Hindlimb muscle (tissue), 1 donor: ENCODE data around the gene PIP4P1. TPM values are rescaled to one million over a fixed set of nuclear protein-coding genes. Genes with fewer than 3 reads are reported as not detected.
"Not testable (repeated sequence)": the region's sequence is repeated elsewhere in the genome, so short reads cannot be mapped to it uniquely, and the experiment has no call there.

Experiments used
- DNase-seq: peaks from one replicate; pipeline ENCODE4 v3.0.0-alpha.2; 2013
- polyA plus RNA-seq: library from polyadenylated mRNA; unstranded; fragments of 120-200 nt; gene quantifications from one replicate; pipeline ENCODE4 v1.2.1, GENCODE V29; 2013; ENCODE audit not compliant: insufficient read length

PIP4P1 gene
- 18.6 TPM for polyA plus RNA-seq

DNA sequence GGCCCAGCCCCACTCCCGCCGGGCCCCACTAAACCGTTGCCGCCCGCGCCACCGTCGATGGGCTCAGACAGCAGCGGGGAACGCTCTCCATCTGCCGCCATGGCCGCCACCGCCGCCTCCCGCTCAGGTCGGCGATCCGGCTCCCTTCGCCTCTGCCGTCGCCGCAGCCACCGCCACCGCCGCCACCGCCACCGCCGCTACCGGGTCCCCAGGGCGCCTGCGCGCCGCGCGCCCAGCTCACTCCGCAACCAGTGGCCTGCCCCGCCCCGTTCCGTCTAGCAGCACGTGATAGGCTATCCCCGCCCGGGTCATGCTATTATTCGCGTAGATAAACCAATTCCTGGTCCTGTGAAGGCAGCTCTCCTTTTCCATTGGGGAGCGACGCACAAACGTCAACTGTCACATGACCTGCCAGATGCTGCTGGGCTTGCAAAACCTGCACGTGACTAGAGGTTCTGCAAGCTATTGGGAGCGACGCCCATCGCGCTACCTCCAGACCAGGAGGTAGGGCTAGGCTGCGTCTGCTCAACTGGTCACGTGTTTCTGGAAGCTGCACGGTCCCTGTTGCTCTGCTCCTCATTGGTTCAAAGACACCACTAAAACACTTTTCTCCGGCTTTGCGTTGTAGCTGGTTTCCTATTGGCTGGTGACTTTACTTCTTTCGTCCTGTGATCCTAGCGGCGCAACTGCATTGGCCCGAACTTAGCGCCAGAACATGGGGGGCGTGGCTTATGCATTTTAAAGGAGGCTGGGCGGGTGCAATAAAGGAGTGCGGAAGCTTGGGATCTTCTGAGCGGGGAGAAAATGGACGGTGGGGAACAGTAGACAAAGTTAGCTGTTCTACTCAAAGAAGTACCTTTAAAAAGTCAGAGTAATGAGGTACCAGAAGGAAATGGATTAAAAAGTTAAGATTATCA is at the start of gene PIP4P1:
Gene PIP4P1, minus strand, starts transcription at position 210 of the 917 bp plus-strand sequence. Its CDS starts 109 bp downstream, at position 101.
- DNase-seq = peak; percentile 99

DNA sequence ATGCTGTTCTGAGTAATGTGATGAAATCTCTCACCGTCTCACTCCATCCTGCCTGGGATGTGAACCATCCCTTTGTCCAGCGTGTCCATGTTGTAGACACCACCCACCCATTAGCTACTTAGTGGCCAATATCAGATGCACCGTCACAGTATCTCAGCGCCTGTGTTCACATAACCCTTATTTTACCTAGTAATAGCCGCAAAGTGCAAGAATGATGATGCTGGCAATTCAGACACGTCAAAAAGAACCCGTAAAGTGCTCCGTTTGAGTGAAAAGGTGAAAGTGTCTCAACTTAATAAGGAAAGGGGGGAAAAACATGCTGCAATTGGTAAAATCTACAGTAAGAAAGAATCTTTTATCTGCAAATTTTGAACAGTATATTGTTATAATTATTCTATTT is 47.1 kb upstream of the PIP4P1 start:
- DNase-seq = no peak

DNA sequence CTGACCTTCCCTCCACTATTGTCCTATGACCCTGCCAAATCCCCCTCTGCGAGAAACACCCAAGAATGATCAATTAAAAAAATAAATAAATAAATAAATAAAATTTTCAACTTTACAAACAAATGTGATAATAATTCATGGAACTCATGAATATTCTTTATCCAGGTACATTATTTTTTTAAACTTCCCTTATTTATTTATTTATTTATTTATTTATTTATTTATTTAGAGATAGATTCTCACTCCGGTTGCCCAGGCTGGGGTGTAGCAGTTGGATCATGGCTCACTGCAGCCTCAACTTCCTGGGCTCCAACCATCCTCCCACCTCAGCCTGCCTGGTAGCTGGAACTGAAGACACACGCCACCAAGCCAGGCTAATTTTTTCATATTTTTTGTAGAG is 46.3 kb upstream of the PIP4P1 start:
- DNase-seq = not testable (repeated sequence)

DNA sequence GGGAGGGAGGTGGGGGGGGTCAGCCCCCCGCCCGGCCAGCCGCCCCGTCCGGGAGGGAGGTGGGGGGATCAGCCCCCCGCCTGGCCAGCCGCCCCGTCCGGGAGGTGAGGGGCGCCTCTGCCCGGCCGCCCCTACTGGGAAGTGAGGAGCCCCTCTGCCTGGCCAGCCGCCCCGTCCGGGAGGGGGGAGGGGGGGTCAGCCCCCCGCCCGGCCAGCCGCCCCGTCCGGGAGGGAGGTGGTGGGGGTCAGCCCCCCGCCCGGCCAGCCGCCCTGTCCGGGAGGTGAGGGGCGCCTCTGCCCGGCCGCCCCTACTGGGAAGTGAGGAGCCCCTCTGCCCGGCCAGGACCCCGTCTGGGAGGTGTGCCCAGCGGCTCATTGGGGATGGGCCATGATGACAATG is 45.5 kb upstream of the PIP4P1 start:
- not testable (repeated sequence) for DNase-seq

DNA sequence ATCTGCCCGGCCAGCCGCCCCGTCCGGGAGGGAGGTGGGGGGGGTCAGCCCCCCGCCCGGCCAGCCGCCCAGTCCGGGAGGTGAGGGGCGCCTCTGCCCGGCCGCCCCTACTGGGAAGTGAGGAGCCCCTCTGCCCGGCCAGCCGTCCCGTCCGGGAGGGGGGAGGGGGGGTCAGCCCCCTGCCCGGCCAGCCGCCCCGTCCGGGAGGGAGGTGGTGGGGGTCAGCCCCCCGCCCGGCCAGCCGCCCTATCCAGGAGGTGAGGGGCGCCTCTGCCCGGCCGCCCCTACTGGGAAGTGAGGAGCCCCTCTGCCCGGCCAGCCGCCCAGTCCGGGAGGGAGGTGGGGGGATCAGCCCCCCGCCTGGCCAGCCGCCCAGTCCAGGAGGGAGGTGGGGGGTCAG is 45.0 kb upstream of the PIP4P1 start:
- DNase-seq = not testable (repeated sequence)

DNA sequence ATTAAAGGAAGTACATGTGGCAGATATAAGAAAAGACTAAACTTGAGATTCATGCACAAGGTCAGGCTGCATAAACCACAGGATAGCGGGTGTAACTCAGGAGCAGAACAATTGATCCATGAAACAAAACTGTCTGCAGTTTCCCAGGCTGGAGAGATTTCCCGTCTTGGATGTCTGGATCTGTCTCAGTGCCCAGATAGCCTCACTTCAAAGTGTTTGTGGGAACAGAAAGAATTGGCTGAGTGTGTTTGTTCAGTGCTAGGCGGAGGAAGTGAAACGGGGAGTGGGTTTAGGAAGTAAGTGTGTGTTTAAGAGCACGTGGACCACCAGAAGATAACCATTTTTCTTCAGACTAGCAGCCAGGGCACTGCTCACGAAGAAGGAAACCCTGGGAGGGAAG is 42.7 kb upstream of the PIP4P1 start:
- DNase-seq = no peak

DNA sequence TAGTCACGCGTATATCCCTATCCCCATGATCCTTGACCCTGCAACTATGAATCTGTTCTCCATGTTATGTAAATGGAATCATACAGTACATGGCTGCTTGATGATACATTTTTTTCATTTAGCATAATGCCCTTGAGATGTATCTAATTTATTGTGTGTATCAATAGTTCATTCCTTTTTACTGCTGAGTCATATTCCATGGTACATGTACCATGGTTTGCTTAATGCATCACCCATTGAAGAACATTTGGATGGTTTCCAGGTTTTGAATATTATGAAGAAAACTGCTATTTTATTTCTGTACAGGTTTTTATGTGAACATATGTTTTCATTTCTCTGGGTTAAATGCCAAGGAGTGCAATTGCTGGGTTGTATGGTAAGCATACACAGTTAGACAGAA is 40.1 kb upstream of the PIP4P1 start:
- no peak for DNase-seq

DNA sequence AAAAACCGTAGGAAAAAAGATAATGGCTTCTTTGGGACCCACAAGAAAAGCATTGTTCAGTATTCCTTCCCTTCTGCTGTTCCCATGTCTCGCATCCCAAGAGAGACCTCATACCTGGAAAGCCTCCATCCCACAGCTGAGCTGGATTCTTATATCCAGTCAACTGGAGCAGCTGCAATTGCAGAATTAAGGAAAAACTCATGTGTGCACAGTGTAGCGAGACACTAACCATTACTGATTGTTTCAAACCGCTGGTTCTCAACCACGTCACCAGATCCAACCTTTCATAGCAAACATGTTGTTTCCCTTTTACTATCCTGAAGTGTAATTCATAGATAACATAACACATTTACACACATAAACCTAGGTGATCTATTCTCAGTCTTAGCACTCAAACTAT is 38.6 kb upstream of the PIP4P1 start:
- no peak for DNase-seq

DNA sequence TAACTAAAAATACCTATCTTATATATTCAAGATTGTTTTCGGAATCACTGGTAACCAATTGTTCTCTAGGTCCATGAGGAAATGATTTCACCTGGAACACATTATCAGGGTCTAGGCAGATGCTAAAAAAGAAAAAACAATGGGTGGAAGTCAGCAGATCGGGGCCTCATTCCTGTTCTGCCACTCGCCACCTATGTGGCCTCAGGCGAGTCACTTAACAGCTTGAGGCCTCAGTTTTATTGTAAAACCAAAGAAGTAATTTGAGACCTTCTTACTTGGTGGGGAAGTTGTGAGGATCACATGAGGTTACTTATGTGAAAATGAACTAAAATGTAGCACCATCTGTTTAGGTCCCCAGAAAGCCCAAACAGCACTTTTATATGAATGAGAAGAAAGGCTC is 37.9 kb upstream of the PIP4P1 start:
- DNase-seq = no peak

DNA sequence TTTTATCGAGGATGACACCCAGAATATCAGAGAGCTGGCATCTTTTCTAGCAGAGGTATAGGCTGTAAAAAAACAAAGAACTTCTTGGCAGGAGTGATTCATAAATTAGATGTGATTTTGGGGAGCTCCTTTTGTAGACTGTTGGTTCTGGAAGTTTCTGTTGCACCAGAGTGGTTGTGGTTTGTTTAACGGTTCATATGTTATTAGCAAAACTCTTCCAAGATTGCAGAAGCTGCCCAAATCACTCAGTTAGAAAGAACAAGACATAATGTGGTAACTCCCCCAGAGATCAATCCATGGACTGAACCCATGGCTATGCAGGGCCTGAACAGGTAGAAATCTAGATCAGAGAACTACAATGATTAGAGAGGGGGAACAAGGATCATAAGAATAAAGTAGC is 37.4 kb upstream of the PIP4P1 start:
- no peak for DNase-seq

DNA sequence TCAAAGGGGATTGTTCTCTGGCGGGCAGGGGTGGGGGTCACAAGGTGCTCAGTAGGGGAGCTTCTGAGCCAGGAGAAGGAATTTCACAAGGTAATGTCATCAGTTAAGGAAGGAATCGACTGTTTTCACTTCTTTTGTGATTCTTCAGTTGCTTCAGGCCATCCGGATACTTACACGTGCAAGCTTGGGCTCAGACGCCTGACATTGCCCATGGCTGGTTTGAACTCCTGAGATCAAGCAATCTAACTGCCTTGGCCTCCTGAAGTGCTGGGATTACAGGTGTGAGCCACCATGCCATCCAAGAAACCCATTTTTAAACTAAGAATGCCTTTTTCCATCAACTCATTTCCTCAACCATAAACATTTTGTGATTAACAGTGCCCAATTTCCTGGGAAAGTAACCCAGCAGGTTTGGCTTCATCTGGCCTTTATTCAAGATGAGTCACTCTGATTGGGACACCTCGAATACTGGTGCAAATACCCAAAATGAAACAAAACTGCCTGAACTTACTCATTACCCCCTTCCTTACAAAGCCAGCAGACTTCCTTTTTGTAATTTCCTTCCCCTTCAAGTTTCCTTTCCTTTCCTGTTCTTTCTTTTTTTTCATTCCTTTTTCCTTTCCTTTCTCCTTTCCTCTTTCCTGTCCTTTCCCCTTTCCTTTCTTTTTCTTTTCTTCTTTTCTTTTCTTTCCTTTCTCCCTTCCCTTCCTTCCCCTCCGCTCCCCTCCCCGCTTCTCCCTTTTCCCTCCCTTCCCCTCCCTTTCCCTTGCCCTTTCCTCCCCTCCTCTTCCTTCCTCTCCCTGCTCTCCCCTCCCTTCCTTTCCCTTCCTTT is 33.9 kb upstream of the PIP4P1 start:
- DNase-seq = no peak

DNA sequence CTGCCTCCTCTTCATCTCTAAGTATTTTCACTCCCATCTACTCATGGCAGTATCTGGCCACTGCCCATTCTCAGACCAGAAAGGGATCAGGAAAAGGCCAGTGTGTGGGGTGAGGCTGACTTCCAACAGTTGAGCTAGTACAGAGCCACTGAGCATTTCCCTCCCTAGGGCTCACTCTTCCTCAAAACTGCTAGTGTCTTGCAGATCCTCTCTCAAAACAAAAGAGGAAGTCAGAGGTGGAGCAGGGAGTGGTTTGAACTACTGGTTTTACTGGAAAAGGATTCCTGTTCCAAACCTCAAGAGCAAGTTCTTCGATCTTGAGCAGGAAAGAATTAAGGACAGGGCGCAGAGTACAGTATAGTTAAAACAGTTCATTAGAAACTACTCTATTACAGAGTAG is 32.4 kb upstream of the PIP4P1 start:
- DNase-seq = no peak

DNA sequence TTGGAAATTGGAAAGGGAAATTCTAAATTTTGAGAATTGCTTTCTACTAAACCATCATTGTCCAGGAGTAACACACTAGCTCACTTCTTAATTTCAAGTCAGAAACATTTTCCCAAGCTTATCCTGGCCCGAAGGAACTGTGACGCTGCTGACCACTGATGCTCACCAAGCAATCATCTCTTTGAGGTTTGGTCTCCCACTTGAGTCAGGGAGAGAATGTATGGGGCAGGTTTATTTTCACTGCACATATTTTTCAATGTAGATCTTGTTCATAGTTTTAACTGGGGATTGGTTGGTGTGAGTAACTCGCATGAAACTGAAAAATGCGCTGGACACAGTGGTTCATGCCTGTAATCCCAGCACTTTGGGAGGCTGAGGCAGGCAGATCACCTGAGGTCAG is 31.3 kb upstream of the PIP4P1 start:
- no peak for DNase-seq

DNA sequence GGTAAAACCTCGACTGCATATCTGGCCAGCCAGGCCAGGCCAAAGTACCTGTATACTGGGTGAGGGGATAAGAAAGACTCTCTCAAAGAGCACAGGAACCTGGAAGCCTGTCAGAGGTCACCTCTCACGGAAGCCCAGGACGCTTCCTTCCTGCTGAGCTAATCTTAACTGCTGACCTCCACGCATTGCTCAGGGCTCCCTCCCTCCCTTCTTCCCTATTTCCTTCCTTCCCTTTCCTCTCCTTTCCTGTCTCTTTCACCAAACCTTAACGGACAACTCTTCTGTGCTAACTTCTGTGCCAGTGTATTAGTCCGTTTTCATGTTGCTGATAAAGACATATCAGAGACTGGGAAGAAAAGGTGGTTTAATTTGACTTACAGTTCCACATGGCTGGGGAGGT is 29.3 kb upstream of the PIP4P1 start:
- DNase-seq = no peak

DNA sequence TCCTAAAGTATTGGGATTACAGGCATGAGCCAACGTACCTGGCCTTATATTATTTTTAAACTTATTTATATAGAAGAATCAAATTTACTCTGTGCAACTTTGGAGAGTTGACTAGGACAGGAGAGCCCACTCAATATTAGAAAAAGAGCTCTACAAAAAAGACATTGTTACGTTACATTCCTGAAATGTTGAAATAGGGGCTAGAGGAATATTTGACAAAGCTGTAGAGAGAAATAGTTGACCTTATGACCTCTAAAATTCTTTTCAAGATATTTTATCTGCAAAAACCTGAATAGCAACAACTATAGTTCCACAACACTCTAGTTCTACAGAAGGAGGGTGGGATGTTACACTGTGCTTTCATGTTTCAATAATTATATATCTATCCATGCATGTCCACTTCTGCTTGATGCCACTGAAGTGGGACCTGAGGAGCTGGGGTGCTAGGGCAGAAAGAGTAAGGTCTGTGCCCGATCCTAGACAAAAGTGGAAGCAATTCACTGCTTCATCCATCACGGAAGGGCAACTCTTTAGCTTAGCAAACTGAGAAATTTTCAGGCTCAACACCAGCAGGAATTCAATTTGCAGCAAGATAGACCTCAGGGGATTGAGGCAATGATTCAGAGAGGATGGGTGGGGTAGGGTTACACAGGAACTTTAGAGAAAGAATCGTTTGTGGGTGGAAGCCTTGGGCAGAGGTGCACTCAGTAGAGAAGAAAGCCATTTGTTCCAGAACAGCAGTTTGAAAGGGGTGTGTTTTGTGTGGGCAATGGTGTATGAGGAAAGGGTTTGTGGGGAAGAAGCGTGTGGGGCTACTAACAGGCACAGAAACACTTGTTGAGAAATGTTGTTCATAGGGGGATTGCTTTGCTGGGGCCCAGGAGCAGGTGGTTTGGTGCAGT is 28.1 kb upstream of the PIP4P1 start:
- no peak for DNase-seq

DNA sequence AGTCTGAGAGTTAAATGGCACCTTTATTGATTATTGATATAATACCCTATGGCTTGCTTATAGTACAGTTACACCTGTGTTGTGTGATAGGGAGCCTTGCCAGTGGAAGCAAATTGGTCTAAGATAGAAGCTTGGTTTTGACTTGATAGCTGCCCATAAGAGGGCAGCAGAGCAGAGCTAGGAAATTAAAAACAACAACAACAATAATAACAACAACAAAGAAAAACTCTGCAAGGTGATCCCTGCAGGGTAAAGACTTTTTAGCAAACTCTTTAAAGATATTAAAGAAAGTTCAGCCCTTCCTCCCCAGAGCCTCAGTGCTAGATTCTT is 26.1 kb upstream of the PIP4P1 start:
- no peak for DNase-seq

DNA sequence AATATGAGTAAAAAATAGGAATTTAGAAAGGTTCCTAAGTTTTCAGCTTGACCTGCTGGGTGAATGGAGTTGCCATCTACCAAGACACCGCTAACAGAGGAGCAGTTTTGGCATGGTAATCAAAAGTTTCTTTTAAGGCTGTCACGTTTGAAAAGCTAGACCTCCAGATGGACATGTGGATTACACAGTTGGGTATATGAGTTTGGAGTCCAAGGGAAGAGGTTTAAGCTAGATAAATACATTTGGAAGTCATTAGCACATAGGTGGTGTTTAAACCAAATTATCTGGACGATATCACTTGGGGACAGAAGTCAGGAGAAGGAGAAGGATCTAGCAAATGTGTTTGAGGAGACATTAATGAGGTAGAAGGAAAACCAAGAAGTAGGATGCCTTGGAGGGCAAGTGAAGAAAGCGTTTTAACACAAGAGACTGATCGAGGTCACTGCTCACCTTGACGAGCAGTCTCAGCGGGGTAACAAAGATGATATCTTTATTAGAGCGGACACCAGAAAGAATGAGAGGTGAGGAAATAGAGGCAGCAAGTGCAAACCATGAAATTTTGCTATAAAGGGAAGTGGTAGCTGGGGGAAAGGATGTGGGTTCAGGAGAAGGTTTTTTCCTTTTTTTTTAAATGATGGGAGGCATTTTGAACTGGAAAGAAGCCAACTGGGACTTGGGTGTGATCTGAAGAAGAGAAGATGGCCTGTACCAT is 25.6 kb upstream of the PIP4P1 start:
- no peak for DNase-seq

DNA sequence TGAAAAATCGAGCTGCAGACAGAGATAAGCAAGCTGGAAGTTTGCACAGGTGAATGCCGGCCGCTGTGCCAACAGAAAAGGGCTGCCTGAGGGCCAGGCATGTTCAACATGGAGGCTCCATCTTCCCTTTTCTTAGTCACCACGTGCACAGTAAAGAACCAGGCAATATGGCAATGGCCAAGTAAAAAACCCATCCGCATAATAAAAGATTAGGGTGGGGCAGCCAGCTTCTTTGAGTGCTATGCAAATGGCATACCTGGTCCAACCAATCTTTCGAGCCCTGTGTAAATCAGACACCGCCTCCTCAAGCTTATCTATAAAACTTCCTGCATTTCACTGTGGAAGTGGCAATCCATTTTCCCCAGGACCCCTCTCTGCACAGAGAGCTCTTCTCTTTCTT is 24.7 kb upstream of the PIP4P1 start:
- DNase-seq = no peak

DNA sequence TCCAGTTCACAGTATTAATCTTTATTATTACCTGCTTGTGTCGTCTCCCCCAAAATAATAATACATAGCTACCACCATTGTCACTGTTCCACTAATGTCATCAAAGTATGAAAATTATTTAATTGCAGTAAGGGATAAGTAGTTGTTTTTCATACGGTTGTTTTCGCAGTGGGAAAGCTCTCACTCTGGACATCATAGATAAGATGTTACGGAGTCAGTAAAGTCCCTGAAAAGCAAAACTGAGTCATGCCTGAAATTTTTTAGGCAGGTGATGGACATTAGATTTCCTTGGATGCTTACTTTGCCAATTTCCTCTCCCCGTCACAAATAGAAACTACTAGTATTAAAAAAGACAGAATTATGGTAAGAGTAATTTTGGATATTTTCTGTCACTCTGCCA is 21.1 kb upstream of the PIP4P1 start:
- no peak for DNase-seq

DNA sequence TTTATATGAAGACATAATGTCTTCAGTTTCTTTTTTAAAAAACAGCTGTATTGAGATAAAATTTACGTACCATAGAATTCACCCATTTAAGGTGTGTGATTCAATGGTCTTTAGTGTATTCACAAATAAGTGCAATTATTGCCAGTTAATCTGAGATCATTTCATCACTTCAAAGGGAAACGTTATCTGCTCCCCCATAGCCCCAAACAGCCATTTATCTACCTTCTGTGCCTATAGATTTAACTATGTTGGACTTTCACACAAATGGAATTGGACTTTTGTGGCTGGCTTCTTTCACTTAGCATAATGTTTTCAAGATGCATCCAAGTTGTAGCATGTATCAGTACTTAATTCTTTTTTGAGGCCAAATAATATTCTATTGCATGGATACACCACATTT is 17.7 kb upstream of the PIP4P1 start:
- no peak for DNase-seq

DNA sequence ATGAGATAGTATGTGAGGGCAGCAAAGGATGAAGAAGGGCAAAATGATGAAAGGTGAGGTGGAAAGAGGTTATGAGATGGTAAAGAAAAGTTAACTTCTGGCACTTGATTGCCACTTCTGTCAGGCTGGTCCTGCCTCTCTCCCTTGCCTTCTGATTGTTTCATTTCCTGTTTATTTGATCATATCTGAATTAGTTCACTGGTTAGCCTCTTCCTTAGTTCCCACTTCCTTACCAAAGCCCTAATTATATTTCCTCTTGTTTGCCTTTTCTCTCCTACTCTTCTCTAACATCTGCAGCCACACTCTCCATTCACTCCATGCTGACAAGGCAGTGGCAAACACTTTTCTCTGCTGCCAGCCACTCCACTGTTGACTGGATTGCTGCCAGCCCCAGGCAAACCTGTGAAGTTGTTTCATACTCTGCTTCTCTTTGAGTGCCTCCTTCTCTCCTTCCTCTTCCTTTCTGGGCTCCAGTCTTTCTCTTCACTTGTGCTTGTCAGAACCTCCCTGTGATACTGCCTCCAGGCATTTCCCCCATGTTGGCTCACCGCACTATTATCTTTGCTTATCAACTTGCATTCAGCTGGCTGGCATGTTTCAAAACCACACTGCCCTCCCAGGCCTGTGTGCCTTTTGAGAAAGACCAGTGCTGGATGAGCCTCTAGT is 16.1 kb upstream of the PIP4P1 start:
- no peak for DNase-seq

DNA sequence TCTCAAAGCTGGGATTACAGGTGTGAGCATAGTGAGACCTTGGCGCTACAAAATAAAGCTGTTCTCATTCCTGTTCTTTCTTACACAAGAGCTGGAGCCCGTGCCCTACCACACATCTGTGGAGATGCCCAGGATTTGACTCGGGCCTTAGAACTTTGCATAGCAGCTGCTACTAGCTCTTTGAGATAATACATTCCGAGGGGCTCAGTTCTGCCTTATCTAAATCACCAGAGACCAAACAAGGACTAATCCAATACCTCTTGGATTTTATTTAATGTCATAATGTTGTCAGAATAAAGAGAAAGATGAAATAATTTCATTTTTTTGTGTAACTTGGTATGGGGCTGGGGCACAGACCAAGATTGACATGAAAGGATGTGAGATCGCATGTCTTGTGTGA is 15.5 kb upstream of the PIP4P1 start:
- DNase-seq = no peak
